HEK293T (cell line): Measurements from ENCODE around the gene ROR1.

Source experiments
- BHLHE40 ChIP-seq: fragments of 450-650 bp; IDR thresholded peaks from 2 replicates; pipeline ENCODE4 v1.6.1; 2016; ENCODE audit warnings: mild to moderate bottlenecking, moderate library complexity, borderline replicate concordance
- CTBP1 ChIP-seq: fragments of 450-650 bp; IDR thresholded peaks from 2 replicates; pipeline ENCODE4 v1.6.1; 2016; ENCODE audit warnings: borderline replicate concordance
- ELF4 ChIP-seq: fragments of 450-650 bp; IDR thresholded peaks from 2 replicates; pipeline ENCODE4 v1.6.1; 2017; ENCODE audit warnings: antibody characterized with exemption
- FOXA1 ChIP-seq: fragments of 450-650 bp; IDR thresholded peaks from 2 replicates; pipeline ENCODE4 v1.6.1; 2016; ENCODE audit warnings: mild to moderate bottlenecking
- FOXK2 ChIP-seq: fragments of 450-650 bp; IDR thresholded peaks from 2 replicates; pipeline ENCODE4 v1.6.1; 2016; ENCODE audit warnings: mild to moderate bottlenecking
- FOXM1 ChIP-seq: fragments of 450-650 bp; IDR thresholded peaks from 2 replicates; pipeline ENCODE4 v1.6.1; 2017; ENCODE audit warnings: mild to moderate bottlenecking, borderline replicate concordance
- SP1 ChIP-seq: fragments of 450-650 bp; IDR thresholded peaks from 2 replicates; pipeline ENCODE4 v1.6.1; 2017
- SUZ12 ChIP-seq: fragments of 450-650 bp; IDR thresholded peaks from 2 replicates; pipeline ENCODE4 v1.6.1; 2016; ENCODE audit warnings: mild to moderate bottlenecking
- TARDBP ChIP-seq: fragments of 450-650 bp; IDR thresholded peaks from 2 replicates; pipeline ENCODE4 v1.6.1; 2016
- ZNF384 ChIP-seq: fragments of 450-650 bp; IDR thresholded peaks from 2 replicates; pipeline ENCODE4 v1.6.1; 2016

- TF ChIP-seq SUZ12 (no peak), ZNF384 (no peak), CTBP1 (no peak), FOXK2 (no peak), BHLHE40 (no peak), ELF4 (no peak), TARDBP (no peak), FOXA1 (no peak), SP1 (no peak), FOXM1 (no peak)
These were observed 41.2 kb upstream of the ROR1 start for GRCh38 chr1:63732666-63733065.
